A549 (cell line): ENCODE data around the gene PANX1. TPM values are rescaled to one million over a fixed set of nuclear protein-coding genes. Genes with fewer than 3 reads are reported as not detected.

ENCODE experiments used
- ATAC-seq, 2 experiments: fragments of 200-7000 bp in 1 of 2; fragments of >200 bp in 1 of 2; cut with Nextera tagmentation in 1 of 2; cut with Tn5 transposase in 1 of 2; 3 replicates each; pipeline versions ENCODE4 v1.8.0 to v1.9.1; 2018 to 2020; ENCODE audit warnings: mild to moderate bottlenecking in 1 of 2, moderate library complexity in 1 of 2
- CTCF ChIA-PET: fragments of 300-600 bp; sonication (Branson Sonifier 250); formaldehyde crosslinking; extraction: SDS; loops from one replicate; lab custom pipeline; 2021; ENCODE audit warnings: antibody characterized with exemption, inconsistent platforms; lab: Yijun Ruan, JAX
- POLR2A ChIA-PET: fragments of 350-600 bp; formaldehyde crosslinking; extraction: SDS; loops from one replicate; lab custom pipeline; 2021; ENCODE audit warnings: antibody characterized with exemption, inconsistent platforms; lab: Yijun Ruan, JAX
- DNase-seq, 2 experiments: peaks; one replicate each; pipeline versions ENCODE4 v3.0.0 to v3.0.0-alpha.2; 2011 to 2016; ENCODE audit warnings: low read depth in 1 of 2, low spot score in 1 of 2
- FAIRE-seq: peaks from 2 replicates; lab custom pipeline; 2011; peaks lifted over from hg19 to GRCh38; lab: Jason Lieb, UNC
- H3K27ac ChIP-seq, 2 experiments: fragments of >200 bp; sonication (Bioruptor Twin); formaldehyde crosslinking; 3 replicates each; pipeline ENCODE4 v1.5.1; 2016 to 2017
- H3K4me1 ChIP-seq: fragments of >200 bp; sonication (Bioruptor Twin); formaldehyde crosslinking; 3 replicates; pipeline ENCODE4 v1.6.1; 2016
- H3K4me2 ChIP-seq: fragments of >200 bp; sonication (Bioruptor Twin); formaldehyde crosslinking; 3 replicates; pipeline ENCODE4 v1.6.1; 2016
- H3K4me3 ChIP-seq: fragments of >200 bp; sonication (Bioruptor Twin); formaldehyde crosslinking; 3 replicates; pipeline ENCODE4 v1.5.1; 2016
- H3K9me3 ChIP-seq: fragments of >200 bp; sonication (Bioruptor Twin); formaldehyde crosslinking; 3 replicates; pipeline ENCODE4 v1.6.1; 2016
- CBX8 ChIP-seq: fragments of 200-600 bp; sonication (generic); IDR thresholded peaks from 2 replicates; pipeline ENCODE4 v1.6.1; 2016
- CEBPB ChIP-seq, 2 experiments: fragments of >200 bp in 1 of 2; sonication (Bioruptor Twin) in 1 of 2; formaldehyde crosslinking in 1 of 2; IDR thresholded peaks; 2 replicates each; pipeline ENCODE4 v1.6.1; 2012 to 2016
- EHF ChIP-seq: fragments of 250-450 bp; sonication (Bioruptor Pico); IDR thresholded peaks from 2 replicates; pipeline ENCODE4 v1.5.0; 2020; ENCODE audit warnings: mild to moderate bottlenecking
- ESRRA ChIP-seq: fragments of 150-350 bp; IDR thresholded peaks from 2 replicates; pipeline ENCODE4 v1.6.1; 2014; ENCODE audit warnings: mild to moderate bottlenecking, low read length, borderline replicate concordance
- FOXS1 ChIP-seq: fragments of 250-450 bp; sonication (Bioruptor Pico); IDR thresholded peaks from 2 replicates; pipeline ENCODE4 v1.5.0; 2020; ENCODE audit warnings: mild to moderate bottlenecking, moderate library complexity
- GATA3 ChIP-seq: IDR thresholded peaks from 2 replicates; pipeline ENCODE4 v1.6.1; 2012; ENCODE audit warnings: borderline replicate concordance
- HDAC2 ChIP-seq: fragments of 200-600 bp; sonication (generic); IDR thresholded peaks from 2 replicates; pipeline ENCODE4 v1.6.1; 2016
- HOXA7 ChIP-seq: fragments of 250-450 bp; sonication (Bioruptor Pico); IDR thresholded peaks from 2 replicates; pipeline ENCODE4 v1.5.0; 2020; ENCODE audit warnings: mild to moderate bottlenecking, moderate library complexity
- HOXB13 ChIP-seq: fragments of 250-450 bp; sonication (Bioruptor Pico); IDR thresholded peaks from 2 replicates; pipeline ENCODE4 v1.5.0; 2020; ENCODE audit warnings: low read depth, mild to moderate bottlenecking, moderate library complexity
- JUN ChIP-seq, 2 experiments: fragments of >200 bp; sonication (Bioruptor Twin); formaldehyde crosslinking; IDR thresholded peaks; 2 replicates in 1 of 2; 3 replicates in 1 of 2; pipeline ENCODE4 v1.6.1; 2016 to 2017
- KDM5A ChIP-seq: fragments of 200-600 bp; sonication (generic); IDR thresholded peaks from 2 replicates; pipeline ENCODE4 v1.6.1; 2016; ENCODE audit warnings: antibody characterized with exemption, mild to moderate bottlenecking
- MAZ ChIP-seq: fragments of 150-350 bp; IDR thresholded peaks from 2 replicates; pipeline ENCODE4 v1.6.1; 2014; ENCODE audit warnings: antibody characterized with exemption, low read depth, low read length, borderline replicate concordance
- MYC ChIP-seq: IDR thresholded peaks from 2 replicates; pipeline ENCODE4 v1.6.1; 2012; ENCODE audit warnings: mild to moderate bottlenecking, inconsistent platforms, low read length, improper control_type of control experiment, borderline replicate concordance
- NFE2L2 ChIP-seq: fragments of 150-350 bp; conservative IDR thresholded peaks from 2 replicates; pipeline ENCODE4 v1.6.1; 2014; ENCODE audit warnings: low read length
- NPAS2 ChIP-seq: fragments of 250-450 bp; sonication (Bioruptor Pico); IDR thresholded peaks from 2 replicates; pipeline ENCODE4 v1.8.0; 2022; ENCODE audit warnings: mild to moderate bottlenecking, moderate library complexity, borderline replicate concordance
- PHF8 ChIP-seq: fragments of 200-600 bp; sonication (generic); IDR thresholded peaks from 2 replicates; pipeline ENCODE4 v1.6.1; 2016; ENCODE audit warnings: low read depth, mild to moderate bottlenecking, antibody characterized with exemption, moderate library complexity, borderline replicate concordance
- POLR2A ChIP-seq: IDR thresholded peaks from 2 replicates; pipeline ENCODE4 v1.6.1; 2012; ENCODE audit warnings: mild to moderate bottlenecking, low read length
- POLR2AphosphoS2 ChIP-seq: conservative IDR thresholded peaks from 2 replicates; pipeline ENCODE4 v1.6.1; 2012; ENCODE audit warnings: low read length, improper control_type of control experiment, inconsistent platforms
- RARB ChIP-seq: fragments of 250-450 bp; sonication (Bioruptor Pico); IDR thresholded peaks from 2 replicates; pipeline ENCODE4 v1.8.0; 2021; ENCODE audit warnings: mild to moderate bottlenecking, moderate library complexity
- RNF2 ChIP-seq: fragments of 200-600 bp; sonication (generic); IDR thresholded peaks from 2 replicates; pipeline ENCODE4 v1.6.1; 2016; ENCODE audit warnings: low read depth, mild to moderate bottlenecking, antibody characterized with exemption, moderate library complexity, borderline replicate concordance
- SMC3 ChIP-seq: fragments of >200 bp; sonication (Bioruptor Twin); formaldehyde crosslinking; IDR thresholded peaks from 3 replicates; pipeline ENCODE4 v1.6.1; 2018; ENCODE audit warnings: inconsistent platforms
- TP53 ChIP-seq: fragments of 250-450 bp; sonication (Bioruptor Pico); IDR thresholded peaks from 2 replicates; pipeline ENCODE4 v1.5.0; 2021; ENCODE audit warnings: mild to moderate bottlenecking, moderate library complexity
- ZFP36 ChIP-seq: fragments of 450-650 bp; IDR thresholded peaks from 2 replicates; pipeline ENCODE4 v1.6.1; 2014; ENCODE audit warnings: borderline replicate concordance; ENCODE audit not compliant: partially characterized antibody
- WGBS: methylation state at CpG from one replicate; pipeline ENCODE4 v1.1.6; 2017; ENCODE audit errors: missing lambda C conversion rate; 5-methylcytosine and 5-hydroxymethylcytosine counted together
- polyA plus RNA-seq, 4 experiments: library from polyadenylated mRNA; depleted of rRNA in 3 of 4; stranded (reverse); fragments of >200 nt; fragmentation: RNase III in 1 of 4; extraction: RNeasy Plus Mini Kit Qiagen cat#74134 plus additional on column Dnase treatment in 1 of 4; gene quantifications; 2 replicates in 3 of 4; 3 replicates in 1 of 4; pipeline ENCODE4 v1.2.3, GENCODE V29; 2011 to 2017
- TF ChIP-seq, protein P1 (sequence below): fragments of >200 bp; sonication (Bioruptor Twin); formaldehyde crosslinking; IDR thresholded peaks from 3 replicates; pipeline ENCODE4 v1.5.1; 2016
- TF ChIP-seq, protein P2 (sequence below): IDR thresholded peaks from 2 replicates; pipeline ENCODE4 v1.6.1; 2012; ENCODE audit warnings: low read depth, borderline replicate concordance
- TF ChIP-seq, protein P3 (sequence below): fragments of 200-600 bp; sonication (generic); IDR thresholded peaks from 2 replicates; pipeline ENCODE4 v1.6.1; 2016; ENCODE audit warnings: antibody characterized with exemption, mild to moderate bottlenecking, moderate library complexity
- TF ChIP-seq, protein P4 (sequence below): fragments of 150-350 bp; IDR thresholded peaks from 2 replicates; pipeline ENCODE4 v1.6.1; 2014; ENCODE audit warnings: low read depth, mild to moderate bottlenecking, low read length
- TF ChIP-seq, protein P5 (sequence below): fragments of 250-450 bp; sonication (Bioruptor Pico); IDR thresholded peaks from 2 replicates; pipeline ENCODE4 v1.5.0; 2020; ENCODE audit warnings: low read depth, mild to moderate bottlenecking, moderate library complexity
- TF ChIP-seq, protein P6 (sequence below): fragments of >200 bp; sonication (Bioruptor Twin); formaldehyde crosslinking; IDR thresholded peaks from 2 replicates; pipeline ENCODE4 v1.6.1; 2016
- TF ChIP-seq, protein P7 (sequence below): fragments of 450-650 bp; IDR thresholded peaks from 2 replicates; pipeline ENCODE4 v1.6.1; 2014; ENCODE audit warnings: antibody characterized with exemption
- TF ChIP-seq, protein P8 (sequence below): IDR thresholded peaks from 2 replicates; pipeline ENCODE4 v1.6.1; 2012

Gene PANX1
- polyA plus RNA-seq, 2 of the 4 experiments (the other 2 are of a cell fraction), result 11.0 to 13.3 TPM

DNA sequence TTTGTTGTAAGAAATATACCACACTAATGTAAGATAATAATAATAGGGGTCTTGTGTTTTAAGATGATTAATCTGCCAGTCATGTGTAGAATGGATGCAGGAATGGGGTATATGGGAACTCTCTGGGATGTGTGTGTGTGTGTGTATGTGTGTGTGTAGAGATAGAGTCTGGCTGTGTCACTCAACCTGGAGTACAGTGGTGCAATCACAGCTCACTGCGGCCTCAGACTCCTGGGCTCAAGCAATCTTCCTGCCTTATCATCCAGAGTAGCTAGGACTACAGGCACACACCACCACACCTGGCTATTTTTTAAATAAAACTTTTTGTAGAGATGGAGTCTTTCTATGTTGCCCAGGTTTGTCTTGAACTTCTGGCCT is 11.5 kb upstream of the PANX1 start:
- CTCF ChIA-PET, result interaction anchor here (2.1 kb wide), 1 partner anchor 222 kb away, joined by 6 read pairs; no protein-coding TSS in a partner anchor
- POLR2A ChIA-PET, result interaction anchor here (1.2 kb wide), 1 partner anchor 12 kb away, joined by 3 read pairs; the partner anchor contains the start of gene PANX1
- Histone ChIP-seq H3K27ac (no peak overlapping the region), H3K4me1 (peaks cover 12% of the 10 kb centered on the region), H3K4me3 (no peak overlapping the region), H3K9me3 (no peaks in the 10 kb centered on the region), H3K4me2 (no peak overlapping the region)
- no peak for FAIRE-seq
- no peak for ATAC-seq
- WGBS, result 71% methylated on average over 1 of the region's 1 CpG
- no peak for DNase-seq
- TF ChIP-seq, protein P1, sequence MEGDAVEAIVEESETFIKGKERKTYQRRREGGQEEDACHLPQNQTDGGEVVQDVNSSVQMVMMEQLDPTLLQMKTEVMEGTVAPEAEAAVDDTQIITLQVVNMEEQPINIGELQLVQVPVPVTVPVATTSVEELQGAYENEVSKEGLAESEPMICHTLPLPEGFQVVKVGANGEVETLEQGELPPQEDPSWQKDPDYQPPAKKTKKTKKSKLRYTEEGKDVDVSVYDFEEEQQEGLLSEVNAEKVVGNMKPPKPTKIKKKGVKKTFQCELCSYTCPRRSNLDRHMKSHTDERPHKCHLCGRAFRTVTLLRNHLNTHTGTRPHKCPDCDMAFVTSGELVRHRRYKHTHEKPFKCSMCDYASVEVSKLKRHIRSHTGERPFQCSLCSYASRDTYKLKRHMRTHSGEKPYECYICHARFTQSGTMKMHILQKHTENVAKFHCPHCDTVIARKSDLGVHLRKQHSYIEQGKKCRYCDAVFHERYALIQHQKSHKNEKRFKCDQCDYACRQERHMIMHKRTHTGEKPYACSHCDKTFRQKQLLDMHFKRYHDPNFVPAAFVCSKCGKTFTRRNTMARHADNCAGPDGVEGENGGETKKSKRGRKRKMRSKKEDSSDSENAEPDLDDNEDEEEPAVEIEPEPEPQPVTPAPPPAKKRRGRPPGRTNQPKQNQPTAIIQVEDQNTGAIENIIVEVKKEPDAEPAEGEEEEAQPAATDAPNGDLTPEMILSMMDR, result no peak
- TF ChIP-seq, protein P2, sequence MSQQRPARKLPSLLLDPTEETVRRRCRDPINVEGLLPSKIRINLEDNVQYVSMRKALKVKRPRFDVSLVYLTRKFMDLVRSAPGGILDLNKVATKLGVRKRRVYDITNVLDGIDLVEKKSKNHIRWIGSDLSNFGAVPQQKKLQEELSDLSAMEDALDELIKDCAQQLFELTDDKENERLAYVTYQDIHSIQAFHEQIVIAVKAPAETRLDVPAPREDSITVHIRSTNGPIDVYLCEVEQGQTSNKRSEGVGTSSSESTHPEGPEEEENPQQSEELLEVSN, result no peak
- TF ChIP-seq, protein P3, sequence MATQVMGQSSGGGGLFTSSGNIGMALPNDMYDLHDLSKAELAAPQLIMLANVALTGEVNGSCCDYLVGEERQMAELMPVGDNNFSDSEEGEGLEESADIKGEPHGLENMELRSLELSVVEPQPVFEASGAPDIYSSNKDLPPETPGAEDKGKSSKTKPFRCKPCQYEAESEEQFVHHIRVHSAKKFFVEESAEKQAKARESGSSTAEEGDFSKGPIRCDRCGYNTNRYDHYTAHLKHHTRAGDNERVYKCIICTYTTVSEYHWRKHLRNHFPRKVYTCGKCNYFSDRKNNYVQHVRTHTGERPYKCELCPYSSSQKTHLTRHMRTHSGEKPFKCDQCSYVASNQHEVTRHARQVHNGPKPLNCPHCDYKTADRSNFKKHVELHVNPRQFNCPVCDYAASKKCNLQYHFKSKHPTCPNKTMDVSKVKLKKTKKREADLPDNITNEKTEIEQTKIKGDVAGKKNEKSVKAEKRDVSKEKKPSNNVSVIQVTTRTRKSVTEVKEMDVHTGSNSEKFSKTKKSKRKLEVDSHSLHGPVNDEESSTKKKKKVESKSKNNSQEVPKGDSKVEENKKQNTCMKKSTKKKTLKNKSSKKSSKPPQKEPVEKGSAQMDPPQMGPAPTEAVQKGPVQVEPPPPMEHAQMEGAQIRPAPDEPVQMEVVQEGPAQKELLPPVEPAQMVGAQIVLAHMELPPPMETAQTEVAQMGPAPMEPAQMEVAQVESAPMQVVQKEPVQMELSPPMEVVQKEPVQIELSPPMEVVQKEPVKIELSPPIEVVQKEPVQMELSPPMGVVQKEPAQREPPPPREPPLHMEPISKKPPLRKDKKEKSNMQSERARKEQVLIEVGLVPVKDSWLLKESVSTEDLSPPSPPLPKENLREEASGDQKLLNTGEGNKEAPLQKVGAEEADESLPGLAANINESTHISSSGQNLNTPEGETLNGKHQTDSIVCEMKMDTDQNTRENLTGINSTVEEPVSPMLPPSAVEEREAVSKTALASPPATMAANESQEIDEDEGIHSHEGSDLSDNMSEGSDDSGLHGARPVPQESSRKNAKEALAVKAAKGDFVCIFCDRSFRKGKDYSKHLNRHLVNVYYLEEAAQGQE, result no peak
- TF ChIP-seq, protein P4, sequence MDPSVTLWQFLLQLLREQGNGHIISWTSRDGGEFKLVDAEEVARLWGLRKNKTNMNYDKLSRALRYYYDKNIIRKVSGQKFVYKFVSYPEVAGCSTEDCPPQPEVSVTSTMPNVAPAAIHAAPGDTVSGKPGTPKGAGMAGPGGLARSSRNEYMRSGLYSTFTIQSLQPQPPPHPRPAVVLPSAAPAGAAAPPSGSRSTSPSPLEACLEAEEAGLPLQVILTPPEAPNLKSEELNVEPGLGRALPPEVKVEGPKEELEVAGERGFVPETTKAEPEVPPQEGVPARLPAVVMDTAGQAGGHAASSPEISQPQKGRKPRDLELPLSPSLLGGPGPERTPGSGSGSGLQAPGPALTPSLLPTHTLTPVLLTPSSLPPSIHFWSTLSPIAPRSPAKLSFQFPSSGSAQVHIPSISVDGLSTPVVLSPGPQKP, result no peak
- TF ChIP-seq, protein P5, sequence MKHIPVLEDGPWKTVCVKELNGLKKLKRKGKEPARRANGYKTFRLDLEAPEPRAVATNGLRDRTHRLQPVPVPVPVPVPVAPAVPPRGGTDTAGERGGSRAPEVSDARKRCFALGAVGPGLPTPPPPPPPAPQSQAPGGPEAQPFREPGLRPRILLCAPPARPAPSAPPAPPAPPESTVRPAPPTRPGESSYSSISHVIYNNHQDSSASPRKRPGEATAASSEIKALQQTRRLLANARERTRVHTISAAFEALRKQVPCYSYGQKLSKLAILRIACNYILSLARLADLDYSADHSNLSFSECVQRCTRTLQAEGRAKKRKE (CRISPR knock-in tag), result no peak
- TF ChIP-seq HOXB13 (CRISPR knock-in tag), result no peak
- no peak for TF ChIP-seq POLR2AphosphoS2
- TF ChIP-seq EHF, result no peak
- no peak for TF ChIP-seq CBX8
- no peak for TF ChIP-seq CEBPB (IDR thresholded peaks at IDR 0.05)
- TF ChIP-seq, protein P6, sequence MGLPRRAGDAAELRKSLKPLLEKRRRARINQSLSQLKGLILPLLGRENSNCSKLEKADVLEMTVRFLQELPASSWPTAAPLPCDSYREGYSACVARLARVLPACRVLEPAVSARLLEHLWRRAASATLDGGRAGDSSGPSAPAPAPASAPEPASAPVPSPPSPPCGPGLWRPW, result no peak
- no peak for TF ChIP-seq NPAS2 (CRISPR knock-in tag)
- TF ChIP-seq FOXS1 (CRISPR knock-in tag), result no peak
- TF ChIP-seq ESRRA, result no peak
- TF ChIP-seq PHF8, result no peak
- no peak for TF ChIP-seq MAZ
- no peak for TF ChIP-seq MYC

DNA sequence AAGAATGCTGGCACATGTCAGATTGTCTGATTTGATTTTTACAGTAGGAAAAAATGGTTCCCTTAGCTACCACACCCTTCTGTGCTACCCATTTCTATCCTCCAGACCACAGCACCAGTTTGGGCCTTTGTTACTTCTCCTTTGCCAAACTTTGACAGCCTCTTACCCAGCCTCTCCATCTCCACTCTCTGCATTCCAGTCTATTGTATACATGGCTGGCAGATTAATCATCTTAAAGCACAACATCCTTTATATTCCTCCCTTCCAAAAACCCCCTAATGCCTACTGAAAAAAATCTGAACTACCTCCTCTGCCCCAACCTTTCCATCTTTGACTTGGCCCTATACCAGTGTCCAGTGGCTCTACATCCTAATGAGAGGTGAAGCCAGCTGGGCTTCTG is 10.8 kb upstream of the PANX1 start:
- CTCF ChIA-PET, result interaction anchor here (2.1 kb wide), 1 partner anchor 223 kb away, joined by 6 read pairs; no protein-coding TSS in a partner anchor
- FAIRE-seq (no peak), DNase-seq (no peak), ATAC-seq (no peak)
- peaks cover 12% of the 10 kb centered on the region for H3K4me1 ChIP-seq
- no peaks in the 10 kb centered on the region for H3K9me3 ChIP-seq
- no peak overlapping the region for H3K27ac ChIP-seq
- POLR2A ChIA-PET, result no interaction called here
- no peak overlapping the region for H3K4me2 ChIP-seq
- H3K4me3 ChIP-seq, result no peak overlapping the region
- TF ChIP-seq PHF8 (no peak), HDAC2 (no peak), POLR2A (no peak), NFE2L2 (no peak), RARB (CRISPR knock-in tag) (no peak), GATA3 (no peak), RNF2 (no peak), TP53 (CRISPR knock-in tag) (no peak), ZFP36 (no peak), SMC3 (no peak), HOXA7 (no peak), KDM5A (no peak), JUN (IDR thresholded peaks at IDR 0.05) (no peak)
- TF ChIP-seq, protein P7, sequence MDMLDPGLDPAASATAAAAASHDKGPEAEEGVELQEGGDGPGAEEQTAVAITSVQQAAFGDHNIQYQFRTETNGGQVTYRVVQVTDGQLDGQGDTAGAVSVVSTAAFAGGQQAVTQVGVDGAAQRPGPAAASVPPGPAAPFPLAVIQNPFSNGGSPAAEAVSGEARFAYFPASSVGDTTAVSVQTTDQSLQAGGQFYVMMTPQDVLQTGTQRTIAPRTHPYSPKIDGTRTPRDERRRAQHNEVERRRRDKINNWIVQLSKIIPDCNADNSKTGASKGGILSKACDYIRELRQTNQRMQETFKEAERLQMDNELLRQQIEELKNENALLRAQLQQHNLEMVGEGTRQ, result no peak
- TF ChIP-seq, protein P8, sequence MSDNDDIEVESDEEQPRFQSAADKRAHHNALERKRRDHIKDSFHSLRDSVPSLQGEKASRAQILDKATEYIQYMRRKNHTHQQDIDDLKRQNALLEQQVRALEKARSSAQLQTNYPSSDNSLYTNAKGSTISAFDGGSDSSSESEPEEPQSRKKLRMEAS, result no peak
